Measurements from ENCODE around the gene TPT1.

Gene TPT1

DNA sequence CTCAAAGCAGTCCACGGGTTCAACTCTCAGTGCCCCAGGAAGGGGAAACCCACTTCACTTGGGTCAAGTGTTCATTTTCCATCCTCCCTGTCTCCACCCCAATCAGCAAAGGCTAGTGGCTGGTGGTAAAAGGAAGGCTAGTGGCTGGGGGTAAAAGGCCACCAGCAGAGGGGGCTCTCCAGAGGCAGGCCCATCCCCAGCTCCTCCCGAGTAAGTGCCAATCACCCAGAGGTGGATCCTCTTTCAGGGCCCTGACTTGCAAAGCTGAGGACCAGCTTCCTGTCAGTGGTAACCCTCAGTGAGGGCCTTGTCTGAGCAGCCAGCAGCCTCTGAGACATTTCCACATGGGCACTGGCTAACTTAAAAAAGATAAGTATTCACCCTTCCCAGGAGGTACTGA is 22.0 kb upstream of the TPT1 start (continued):
- TF ChIP-seq, protein P1, sequence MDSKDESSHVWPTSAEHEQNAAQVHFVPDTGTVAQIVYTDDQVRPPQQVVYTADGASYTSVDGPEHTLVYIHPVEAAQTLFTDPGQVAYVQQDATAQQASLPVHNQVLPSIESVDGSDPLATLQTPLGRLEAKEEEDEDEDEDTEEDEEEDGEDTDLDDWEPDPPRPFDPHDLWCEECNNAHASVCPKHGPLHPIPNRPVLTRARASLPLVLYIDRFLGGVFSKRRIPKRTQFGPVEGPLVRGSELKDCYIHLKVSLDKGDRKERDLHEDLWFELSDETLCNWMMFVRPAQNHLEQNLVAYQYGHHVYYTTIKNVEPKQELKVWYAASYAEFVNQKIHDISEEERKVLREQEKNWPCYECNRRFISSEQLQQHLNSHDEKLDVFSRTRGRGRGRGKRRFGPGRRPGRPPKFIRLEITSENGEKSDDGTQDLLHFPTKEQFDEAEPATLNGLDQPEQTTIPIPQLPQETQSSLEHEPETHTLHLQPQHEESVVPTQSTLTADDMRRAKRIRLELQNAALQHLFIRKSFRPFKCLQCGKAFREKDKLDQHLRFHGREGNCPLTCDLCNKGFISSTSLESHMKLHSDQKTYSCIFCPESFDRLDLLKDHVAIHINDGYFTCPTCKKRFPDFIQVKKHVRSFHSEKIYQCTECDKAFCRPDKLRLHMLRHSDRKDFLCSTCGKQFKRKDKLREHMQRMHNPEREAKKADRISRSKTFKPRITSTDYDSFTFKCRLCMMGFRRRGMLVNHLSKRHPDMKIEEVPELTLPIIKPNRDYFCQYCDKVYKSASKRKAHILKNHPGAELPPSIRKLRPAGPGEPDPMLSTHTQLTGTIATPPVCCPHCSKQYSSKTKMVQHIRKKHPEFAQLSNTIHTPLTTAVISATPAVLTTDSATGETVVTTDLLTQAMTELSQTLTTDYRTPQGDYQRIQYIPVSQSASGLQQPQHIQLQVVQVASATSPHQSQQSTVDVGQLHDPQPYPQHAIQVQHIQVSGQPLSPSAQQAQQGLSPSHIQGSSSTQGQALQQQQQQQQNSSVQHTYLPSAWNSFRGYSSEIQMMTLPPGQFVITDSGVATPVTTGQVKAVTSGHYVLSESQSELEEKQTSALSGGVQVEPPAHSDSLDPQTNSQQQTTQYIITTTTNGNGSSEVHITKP (tag by site-specific recombination; IDR thresholded peaks at IDR 0.05) = no peak
- TF ChIP-seq ZNF645 (tag by site-specific recombination; IDR thresholded peaks at IDR 0.05) (no peak), GFI1B (tag by site-specific recombination; IDR thresholded peaks at IDR 0.05) (no peak)

GRCh38 chr13:45361596-45362206 is 20.7 kb upstream of the TPT1 start:
- ChIA-PET CTCF (interaction anchor here (0.7 kb wide), 1 partner anchor 221 kb away, joined by 3 read pairs; no protein-coding TSS in a partner anchor), POLR2A (no interaction called here)
- H3K4me1 ChIP-seq (ENCODE audit: control insufficient read depth, insufficient read depth, low read length) = no peaks in the 10 kb centered on the region
- H3K27ac ChIP-seq (ENCODE audit: extremely low read depth, low read depth, low read length) = no peak overlapping the region; the same call in 1 of the 2 replicates
- H3K9me3 ChIP-seq (ENCODE audit: control insufficient read depth, insufficient read depth, low read depth, low read length) = no peaks in the 10 kb centered on the region
- H3K4me3 ChIP-seq (ENCODE audit: low read depth, low read length) = no peak overlapping the region; the same call in 1 of the 2 replicates
- H3K36me3 ChIP-seq (ENCODE audit: control insufficient read depth in 2 of 2, insufficient read depth in 1 of 2, low read length in 2 of 2) = peaks cover 0 to 3% of the 10 kb centered on the region in 2 experiments; a peak in 1 of 3 replicates
- TF ChIP-seq ZNF426 (tag by site-specific recombination; IDR thresholded peaks at IDR 0.05) (no peak), ZNF600 (tag by site-specific recombination; IDR thresholded peaks at IDR 0.05) (peak; percentile 58), ZNF366 (tag by site-specific recombination; conservative IDR thresholded peaks at IDR 0.05) (peak; percentile 50), ZBTB8A (tag by site-specific recombination; IDR thresholded peaks at IDR 0.05) (no peak), ZNF558 (tag by site-specific recombination; IDR thresholded peaks at IDR 0.05) (0 out of 2 replicates have a peak, but pooled peaks have one; percentile 29), ZNF37A (tag by site-specific recombination; IDR thresholded peaks at IDR 0.05) (no peak), TCF7L2 (IDR thresholded peaks at IDR 0.05; ENCODE audit: borderline replicate concordance, low read depth, low read length) (no peak), KLF17 (tag by site-specific recombination; IDR thresholded peaks at IDR 0.05) (peak; percentile 77; the same call in 1 of the 2 replicates), GLIS1 (tag by site-specific recombination; IDR thresholded peaks at IDR 0.05) (0 out of 2 replicates have a peak, but pooled peaks have one; percentile 31), ZNF416 (tag by site-specific recombination; IDR thresholded peaks at IDR 0.05) (no peak), ZBTB11 (tag by site-specific recombination; conservative IDR thresholded peaks at IDR 0.05; ENCODE audit: low read depth) (no peak), ZNF623 (tag by site-specific recombination; IDR thresholded peaks at IDR 0.05) (no peak), ZNF776 (tag by site-specific recombination; IDR thresholded peaks at IDR 0.05; ENCODE audit: borderline replicate concordance) (no peak), ZNF114 (tag by site-specific recombination; IDR thresholded peaks at IDR 0.05) (no peak), ZNF2 (tag by site-specific recombination; IDR thresholded peaks at IDR 0.05) (no peak)
- TF ChIP-seq, protein P2, sequence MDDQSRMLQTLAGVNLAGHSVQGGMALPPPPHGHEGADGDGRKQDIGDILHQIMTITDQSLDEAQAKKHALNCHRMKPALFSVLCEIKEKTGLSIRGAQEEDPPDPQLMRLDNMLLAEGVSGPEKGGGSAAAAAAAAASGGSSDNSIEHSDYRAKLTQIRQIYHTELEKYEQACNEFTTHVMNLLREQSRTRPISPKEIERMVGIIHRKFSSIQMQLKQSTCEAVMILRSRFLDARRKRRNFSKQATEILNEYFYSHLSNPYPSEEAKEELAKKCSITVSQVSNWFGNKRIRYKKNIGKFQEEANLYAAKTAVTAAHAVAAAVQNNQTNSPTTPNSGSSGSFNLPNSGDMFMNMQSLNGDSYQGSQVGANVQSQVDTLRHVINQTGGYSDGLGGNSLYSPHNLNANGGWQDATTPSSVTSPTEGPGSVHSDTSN (CRISPR knock-in tag; IDR thresholded peaks at IDR 0.05) = no peak
- TF ChIP-seq, protein P3, sequence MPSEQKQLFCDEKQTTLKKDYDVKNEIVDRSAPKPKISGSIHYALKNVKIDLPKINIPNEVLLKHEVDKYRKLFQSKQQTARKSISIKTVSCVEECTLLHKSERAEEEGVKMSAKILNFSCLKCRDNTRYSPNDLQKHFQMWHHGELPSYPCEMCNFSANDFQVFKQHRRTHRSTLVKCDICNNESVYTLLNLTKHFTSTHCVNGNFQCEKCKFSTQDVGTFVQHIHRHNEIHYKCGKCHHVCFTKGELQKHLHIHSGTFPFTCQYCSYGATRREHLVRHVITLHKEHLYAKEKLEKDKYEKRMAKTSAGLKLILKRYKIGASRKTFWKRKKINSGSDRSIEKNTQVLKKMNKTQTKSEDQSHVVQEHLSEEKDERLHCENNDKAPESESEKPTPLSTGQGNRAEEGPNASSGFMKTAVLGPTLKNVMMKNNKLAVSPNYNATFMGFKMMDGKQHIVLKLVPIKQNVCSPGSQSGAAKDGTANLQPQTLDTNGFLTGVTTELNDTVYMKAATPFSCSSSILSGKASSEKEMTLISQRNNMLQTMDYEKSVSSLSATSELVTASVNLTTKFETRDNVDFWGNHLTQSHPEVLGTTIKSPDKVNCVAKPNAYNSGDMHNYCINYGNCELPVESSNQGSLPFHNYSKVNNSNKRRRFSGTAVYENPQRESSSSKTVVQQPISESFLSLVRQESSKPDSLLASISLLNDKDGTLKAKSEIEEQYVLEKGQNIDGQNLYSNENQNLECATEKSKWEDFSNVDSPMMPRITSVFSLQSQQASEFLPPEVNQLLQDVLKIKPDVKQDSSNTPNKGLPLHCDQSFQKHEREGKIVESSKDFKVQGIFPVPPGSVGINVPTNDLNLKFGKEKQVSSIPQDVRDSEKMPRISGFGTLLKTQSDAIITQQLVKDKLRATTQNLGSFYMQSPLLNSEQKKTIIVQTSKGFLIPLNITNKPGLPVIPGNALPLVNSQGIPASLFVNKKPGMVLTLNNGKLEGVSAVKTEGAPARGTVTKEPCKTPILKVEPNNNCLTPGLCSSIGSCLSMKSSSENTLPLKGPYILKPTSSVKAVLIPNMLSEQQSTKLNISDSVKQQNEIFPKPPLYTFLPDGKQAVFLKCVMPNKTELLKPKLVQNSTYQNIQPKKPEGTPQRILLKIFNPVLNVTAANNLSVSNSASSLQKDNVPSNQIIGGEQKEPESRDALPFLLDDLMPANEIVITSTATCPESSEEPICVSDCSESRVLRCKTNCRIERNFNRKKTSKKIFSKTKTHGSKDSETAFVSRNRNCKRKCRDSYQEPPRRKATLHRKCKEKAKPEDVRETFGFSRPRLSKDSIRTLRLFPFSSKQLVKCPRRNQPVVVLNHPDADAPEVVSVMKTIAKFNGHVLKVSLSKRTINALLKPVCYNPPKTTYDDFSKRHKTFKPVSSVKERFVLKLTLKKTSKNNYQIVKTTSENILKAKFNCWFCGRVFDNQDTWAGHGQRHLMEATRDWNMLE (tag by site-specific recombination; conservative IDR thresholded peaks at IDR 0.05; ENCODE audit: low read depth) = no peak
